Measurements from ENCODE around the gene GSTM5.
"Not testable (repeated sequence)": the region's sequence is repeated elsewhere in the genome, so short reads cannot be mapped to it uniquely, and the experiment has no call there.

The GSTM5 gene

DNA sequence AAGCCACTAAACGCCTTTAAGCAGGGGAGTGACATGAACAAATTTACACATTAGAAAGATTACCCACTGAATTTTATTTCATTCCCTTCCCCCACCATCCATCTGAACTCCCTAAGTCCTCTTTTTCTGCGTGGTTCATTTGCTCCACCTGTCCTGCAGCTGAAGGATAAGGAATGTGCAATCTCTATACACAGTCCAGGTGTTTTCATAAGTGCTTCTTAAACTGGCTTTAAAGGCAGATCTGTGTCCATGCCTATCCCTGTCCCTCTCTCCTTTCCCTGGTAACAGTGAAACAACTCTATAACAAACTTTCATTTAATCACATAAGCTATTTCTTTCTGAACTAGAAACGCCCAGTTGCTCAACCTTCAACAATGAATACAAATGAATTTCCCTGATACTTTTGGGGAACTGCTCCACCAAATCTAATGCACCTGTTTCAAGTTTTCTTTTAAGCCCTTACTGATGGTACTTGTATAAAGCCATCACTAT lies 20.4 kb downstream of the GSTM5 start:
- no peak for DNase-seq

DNA sequence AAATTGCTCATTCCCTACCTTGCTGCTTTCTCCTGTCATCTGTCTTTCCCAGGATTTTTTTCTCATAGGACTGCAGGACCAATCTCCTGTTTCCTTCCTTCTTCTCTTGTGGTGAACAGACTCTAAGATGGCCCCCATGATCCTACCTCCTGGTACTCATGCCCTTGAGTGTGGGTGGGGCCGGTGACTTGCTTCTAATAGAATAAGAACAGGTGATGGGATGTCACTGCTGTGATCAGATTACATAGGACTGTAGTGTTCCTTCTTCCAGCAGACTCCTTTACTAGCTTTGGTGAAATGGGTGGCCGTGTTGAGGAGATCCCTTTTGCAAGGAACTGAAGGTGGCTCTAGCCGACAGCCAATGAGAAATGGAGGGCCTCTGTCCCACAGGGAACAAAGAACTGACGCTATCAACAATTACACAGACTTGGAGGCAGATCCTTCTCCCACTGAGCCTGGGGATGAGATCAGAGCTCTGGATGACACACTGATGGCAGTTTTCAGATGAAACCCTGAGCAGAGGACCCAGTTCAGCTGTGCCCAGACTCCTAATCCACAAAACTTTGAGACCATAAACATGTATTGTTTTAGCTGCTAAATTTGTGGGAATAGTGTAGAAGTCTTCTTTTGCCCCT lies 21.3 kb downstream of the GSTM5 start:
- no peak for DNase-seq

DNA sequence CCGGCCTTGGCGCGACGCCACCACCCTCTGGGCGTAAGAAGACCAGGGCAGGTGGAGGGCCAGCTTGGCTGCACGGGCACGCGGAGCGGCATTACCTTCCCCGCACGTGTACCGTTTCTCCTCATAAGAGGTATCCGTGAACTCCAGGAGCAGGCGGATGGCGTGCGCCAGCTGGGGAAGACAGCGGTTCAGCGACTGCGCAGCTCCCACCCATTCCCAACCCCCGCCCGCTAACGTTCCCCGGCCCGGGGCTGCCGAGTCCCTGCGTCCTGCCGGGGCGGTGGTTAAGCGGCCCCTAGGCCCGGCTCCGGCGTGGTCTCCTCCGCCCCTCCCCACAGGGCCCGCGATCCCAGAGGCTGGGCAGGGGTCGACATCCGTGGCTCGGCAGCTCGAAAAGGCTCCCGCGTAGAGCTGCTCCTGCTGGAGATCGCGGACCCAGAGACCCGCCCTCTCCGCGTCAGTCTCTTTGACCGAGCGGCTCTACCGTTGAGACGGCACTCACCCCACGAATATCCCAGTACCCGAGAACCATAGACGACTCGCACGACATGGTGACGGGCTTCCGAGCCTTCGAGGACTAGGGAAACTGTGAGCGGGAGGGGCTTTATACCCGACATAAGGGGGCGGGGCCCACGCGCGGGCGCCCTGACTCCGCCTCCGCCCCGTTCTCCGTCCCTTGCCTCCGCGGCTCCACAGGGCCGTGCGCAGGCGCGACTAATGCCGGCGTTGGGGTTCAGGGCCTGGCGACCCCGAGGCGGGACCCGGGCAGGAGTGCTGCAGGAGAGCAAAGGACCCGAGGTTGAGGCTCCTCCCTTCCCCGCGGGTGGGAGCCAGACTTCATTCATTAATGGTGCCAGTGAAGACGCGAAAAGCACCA lies 27.9 kb downstream of the GSTM5 start:
- DNase-seq, result peak; percentile 84 to 87

DNA sequence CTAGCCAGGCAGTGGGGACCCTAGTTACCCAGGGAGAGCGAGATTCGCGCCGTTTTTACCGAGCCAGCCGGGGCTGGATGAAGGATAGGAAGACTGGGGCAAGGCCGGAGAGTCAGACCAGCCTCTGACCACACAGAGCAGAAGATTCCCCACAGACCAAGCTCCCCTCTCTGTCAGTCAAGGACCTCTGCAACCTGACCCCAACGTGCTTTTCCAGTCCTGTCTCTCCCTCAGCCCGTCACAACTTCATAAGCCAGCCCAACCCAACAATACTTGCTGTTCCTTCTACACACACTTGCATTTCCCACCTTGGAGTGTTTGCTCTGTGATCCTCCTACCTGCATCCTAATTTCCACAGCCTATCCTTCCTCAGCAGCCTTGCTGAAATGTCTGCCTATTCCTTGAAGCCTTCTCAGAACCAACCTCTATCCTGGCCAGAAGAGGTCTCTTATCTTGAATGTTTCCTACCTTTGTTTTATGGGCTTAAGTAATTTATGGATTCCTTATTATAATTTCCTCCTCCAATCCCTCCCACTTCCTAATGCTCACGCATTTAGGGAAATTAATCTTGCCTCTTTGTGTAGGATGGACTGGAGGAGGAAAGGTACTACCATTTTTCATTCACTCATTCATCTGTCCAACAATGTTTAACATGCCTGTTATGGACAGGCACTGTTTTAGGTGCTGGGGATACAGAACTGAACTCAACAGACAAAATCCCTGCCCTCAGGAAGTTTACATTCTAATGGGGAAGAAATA lies 28.7 kb downstream of the GSTM5 start, which contains the start of gene GSTM3:
GSTM3 (minus strand) TSS at position 424 of the 759 bp plus-strand sequence. CDS start 751 bp downstream, outside the sequence.
- DNase-seq, result no peak

DNA sequence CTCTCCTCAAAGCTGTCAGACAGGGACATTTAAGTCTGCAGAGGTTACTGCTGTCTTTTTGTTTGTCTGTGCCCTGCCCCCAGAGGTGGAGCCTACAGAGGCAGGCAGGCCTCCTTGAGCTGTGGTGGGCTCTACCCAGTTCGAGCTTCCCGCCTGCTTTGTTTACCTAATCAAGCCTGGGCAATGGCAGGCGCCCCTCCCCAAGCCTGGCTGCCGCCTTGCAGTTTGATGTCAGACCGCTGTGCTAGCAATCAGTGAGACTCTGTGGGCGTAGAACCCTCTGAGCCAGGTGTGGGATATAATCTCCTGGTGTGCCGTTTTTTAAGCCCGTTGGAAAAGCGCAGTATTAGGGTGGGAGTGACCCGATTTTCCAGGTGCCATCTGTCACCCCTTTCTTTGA lies 36.3 kb downstream of the GSTM5 start:
- not testable (repeated sequence) for DNase-seq

DNA sequence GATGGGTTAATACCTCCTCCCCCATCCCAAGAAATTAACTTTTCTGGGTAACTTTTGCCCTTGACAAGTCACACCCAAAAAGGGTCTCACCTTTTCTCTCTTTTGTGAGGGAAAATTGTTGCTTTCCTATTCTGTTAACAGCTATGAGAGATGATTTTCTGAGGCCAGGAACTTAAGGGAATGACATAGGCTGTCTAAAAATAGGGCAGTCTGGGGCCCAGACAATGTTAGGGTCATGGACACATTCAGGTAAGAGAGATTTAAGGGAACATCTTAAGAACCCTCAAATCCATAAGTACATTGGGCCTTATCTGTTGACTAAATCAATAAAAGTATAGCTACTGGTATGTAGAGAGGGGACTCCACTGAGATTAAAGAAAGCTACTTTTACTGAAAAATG lies 37.2 kb downstream of the GSTM5 start:
- no peak for DNase-seq

DNA sequence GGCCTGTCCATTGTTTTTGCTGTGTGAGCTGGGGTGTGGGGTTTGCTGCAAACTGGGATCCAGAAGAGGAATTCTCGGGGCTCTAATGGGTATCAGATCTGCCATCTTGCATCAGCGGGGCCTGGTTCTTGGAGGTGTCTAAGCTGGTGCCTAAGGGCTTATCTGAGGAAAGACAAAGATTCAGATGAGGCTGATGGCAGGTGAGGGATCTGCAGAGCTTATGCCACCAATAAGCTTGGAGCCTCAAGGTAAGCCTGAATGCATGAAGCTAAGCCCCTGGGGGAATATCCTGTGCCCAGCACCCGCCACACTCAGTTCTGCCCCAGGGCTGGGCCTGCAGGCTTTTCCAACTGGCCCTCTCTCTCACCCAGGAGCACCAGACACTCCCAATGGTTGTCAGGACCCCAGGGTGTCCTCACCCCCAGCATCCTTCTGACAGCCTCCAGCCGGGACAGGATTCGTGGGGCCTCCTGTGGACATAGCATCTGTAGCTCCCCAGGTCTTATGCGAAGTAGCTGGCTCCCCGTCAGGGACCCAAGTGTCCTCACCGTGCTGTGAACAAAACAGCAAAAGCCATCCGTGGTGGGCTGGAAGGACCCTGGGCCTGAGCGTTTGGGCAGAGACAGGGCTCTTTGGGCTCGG lies 38.3 kb downstream of the GSTM5 start:
- no peak for DNase-seq

DNA sequence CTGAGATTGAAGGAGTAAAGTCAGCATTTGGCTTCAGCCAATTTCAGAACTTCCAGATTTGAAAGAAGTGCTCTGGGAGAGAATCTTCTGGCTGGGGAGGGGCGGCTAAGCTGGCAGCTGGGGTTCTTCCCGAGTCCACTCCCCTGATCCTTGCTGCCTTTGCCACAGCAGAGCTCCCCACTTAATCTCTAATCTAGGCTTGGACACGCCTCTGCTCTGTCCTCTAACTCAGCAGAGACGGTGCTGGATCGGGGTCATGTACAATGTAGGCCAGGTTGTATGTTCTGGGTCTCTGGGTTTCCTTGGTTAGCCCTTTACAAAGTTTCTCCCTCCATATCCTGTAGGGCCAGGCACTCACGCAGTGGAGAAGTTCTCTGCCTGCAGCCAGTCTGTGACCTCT lies 38.9 kb downstream of the GSTM5 start:
- DNase-seq, result no peak

DNA sequence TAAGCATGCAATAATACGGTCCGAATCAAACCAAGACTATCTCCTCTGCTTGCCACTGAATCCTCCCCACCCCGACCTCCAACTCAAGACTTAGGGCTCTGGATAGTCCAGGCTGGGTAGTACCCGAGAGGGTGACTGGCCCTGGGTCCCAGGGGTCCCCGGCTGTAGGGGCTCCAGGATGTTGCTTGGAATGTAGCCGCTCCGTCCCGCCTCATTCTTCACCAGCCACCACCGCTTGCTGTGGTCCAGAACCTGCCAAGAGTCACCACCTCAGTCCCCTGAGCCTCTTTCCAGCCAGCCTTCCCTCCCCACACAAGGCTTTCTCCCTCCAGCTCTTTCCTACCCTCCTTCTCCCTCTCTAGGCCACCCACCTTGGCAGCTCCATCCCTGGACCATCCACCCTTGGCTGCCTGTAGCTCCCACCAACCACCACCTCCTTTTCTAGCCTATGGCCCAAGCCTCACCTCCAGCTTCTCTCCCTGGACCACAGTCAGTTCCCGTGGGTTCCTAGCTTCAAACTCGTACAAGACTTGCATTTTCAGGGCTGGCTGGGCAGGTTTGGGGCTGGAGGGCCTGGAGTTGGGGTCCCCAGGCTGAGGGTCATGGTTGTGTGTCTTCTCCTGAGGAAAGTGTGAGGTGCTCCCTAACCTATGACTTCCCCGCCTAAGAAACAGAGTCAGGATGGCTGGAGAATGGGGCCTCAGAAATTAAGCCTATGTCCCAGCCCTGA lies 39.6 kb downstream of the GSTM5 start:
- DNase-seq, result no peak

DNA sequence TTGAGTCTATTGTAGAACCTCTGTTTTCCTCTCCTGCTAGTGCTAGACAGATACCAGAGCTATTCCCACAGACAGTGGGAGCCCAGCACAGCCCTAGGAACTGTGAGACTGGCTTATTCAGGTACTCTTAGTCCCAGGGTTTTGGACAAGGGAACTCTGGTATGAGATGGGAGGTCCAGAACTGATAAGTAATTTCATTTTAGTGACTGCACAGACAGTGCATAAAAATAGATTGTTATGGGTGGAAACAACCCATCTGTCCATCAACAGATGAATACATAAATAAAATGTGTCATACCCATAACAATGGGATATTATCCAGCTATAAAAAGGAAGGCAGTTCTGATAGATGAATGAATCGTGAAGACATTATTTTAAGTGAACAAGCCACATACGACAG lies 42.7 kb downstream of the GSTM5 start:
- DNase-seq, result no peak

DNA sequence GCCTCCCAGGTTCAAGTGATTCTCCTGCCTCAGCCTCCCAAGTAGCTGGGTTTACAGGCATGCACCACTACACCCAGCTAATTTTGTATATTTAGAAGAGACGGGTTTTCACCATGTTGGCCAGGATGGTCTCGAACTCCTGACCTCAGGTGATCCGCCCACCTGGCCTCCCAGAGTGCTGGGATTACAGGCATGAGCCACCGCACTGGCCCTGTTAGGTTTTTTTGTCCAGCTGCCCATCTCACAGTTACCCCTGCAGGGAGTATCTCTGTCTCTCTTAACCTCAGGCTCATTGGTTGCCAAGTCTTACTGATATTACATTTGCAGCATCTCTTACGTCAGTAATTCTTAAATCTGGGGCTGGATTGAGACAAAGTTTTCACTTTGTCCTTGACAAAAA lies 44.3 kb downstream of the GSTM5 start:
- not testable (repeated sequence) for DNase-seq

DNA sequence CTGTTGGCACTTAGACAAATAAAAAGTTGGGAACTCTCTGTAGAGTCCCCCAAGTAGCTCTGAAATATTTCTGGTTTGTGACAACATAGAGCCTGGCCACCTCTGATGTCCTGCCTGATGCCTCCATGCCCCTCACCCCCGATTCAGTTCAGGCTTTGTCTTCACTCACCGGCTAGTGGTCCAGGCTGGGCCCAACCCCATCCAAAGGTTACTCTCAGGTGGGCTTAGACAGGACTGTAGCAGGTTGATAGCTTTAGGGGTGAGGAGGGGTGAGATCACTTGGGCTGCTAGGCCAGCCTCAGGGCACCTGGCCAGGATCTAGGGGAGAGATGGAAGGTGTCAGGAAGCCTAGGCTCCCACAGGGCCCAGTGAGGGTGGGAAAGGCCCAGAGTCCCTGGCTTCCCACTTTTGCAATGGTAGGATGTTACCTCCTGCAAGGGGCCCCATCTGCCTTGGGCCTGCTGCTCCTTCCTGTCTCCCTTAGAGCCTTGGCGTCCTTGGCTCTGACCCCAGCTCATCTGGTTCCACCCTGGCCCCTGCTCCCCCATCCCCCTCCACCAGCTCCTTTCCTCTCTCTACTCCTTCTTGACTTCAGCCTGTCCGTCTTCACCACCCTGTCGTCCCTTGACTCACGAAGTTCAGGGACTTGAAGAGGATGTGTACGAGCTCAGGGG lies 44.9 kb downstream of the GSTM5 start:
- DNase-seq, result no peak

DNA sequence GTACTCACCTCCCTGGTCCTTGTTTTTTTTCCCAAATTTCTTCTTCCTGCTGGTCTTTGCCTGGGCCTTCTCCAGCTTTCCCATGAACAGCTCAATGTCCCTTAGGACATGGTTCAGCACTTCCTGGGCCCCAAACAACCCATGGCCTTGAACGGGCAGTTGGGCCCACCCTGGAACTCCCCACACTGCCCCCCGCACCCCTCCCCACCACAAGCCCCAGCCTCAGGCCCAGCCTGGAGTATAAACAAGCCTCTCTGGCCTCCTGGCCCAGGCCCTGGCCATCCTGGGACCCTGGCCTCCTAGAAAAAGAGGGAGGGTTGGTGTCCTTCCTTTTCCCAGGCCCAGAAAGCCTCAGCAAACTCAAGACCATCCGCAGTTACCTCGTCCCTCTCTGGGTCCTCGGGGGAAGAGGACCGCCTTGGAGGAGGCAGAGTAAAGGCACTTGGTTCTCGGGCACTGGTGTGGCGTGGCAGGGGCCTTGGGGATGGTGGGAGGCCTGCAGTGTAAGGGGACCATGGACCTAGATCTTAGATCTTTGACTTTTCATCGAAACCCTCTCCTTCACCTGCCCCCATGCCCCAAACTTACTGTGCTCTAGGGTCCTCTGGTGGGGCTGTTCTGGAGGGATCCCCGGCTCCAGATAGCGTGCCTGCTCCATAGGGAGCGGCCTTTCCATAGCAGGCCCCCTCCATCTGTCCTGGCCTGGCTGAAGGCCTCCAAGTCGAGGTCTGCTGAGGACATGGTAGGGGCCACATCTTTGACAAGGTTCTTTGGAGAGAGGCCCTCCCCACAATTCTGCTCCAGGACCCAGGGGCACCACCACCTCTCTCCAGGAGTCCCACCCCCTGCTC lies 46.1 kb downstream of the GSTM5 start:
- DNase-seq, result no peak

DNA sequence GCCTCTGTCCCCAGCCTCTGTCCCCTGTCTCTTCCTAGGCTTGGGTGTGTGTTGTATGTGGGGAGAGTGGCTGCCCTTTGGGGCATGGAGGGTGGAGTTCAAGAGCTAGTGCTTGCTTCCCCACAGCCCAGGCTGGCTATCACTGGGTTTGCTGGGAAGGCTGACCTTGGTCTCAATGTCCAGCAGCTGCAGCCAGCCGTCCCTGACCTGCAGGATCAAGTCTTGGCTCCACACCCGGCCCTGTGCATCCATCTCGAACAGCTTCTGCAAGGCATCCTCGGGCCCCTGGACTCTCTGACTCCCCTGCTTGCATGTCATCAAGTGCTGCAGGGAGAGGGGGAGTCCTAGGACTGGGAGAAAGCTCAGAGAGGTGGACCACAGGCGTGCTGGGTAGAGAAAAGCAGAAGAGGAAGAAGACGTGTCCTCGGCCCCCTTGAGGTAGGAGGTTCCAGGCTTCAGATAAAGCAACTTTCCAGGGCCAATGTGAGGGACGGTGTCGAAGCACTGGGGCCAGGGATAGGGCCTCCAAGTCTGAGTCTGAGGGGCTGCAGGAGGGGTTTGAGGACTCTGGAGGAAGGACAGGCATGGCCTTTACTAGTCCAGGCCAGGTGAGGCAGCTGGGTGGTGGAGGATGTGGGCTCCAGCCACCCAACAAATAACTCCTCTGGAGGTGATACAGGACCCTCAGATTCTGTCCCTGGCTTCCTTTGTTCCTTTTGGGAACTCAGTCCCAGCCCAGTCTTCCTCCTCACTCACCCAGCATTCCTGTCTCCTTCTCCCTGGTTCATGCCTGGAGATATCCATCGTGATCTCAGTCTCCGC lies 47.7 kb downstream of the GSTM5 start:
- DNase-seq, result no peak

DNA sequence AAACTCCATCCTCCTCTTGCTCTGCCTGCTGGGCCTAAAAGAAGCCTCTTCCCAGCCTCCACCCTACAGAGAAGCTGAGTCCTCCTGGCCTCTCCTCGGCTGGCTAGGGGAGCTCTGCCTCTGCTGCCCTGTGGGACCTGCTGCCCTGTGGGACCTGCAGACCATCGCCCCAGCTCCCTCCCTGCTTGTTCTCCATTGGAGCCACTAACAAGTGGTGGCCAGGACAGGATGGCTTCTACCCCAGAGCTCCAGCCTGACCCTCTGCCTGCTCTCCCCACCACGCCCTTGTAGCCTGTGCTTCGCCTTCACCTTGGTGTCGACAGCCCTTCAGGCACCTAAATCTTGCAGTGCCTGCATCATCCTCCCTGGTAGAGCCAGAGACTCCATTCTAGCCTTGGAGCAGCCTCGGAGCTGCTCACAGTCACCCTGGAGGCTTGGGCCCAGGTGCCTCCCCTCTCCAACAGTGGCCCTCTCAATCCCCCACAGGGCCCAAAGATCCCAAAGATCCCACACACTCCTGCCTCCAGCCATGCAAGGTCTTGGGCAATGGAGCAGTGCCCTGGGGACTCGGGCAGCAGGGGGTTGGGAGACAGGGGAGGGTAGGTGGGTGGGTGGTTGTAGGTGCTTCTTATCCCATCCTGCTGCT lies 48.7 kb downstream of the GSTM5 start:
- DNase-seq, result no peak

DNA sequence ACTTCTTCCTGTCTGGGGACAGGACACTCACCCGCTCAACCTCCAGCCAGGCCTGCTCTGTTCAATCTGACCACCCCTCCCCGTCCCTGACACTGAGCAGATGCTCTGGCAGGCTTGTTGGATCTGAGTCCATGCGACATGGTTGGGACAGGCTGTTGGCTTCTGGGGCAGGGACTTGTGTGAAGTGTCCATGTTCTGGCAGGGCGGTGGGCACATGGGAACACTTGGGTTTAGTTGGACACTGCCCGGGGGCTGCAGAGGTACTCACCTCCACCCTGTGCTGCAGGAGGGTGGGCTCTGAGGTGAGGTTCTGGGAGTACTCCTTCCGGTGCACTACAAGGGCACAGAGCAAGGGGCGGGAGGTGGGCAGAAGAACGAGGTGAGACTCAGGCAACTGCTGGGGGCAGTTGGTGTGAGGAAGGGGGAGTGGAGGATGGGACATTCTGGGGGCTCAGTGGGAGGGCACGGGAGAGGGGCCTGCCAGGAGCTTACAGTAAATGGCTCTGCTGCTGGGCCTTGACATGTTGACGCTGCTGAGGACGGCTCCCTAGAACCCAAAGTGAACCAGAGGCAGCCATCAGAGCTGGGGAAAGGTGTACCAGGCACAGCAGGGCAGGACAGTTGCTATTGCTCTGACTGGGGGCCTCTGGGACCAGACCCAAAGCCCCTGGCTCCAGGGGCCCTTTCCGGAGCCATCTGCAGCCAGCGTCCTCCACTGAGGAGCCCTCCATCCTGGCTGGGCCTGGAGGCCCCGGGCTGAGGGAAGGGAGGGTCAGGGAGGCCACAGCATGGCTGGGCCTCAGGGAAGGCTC lies 49.4 kb downstream of the GSTM5 start:
- DNase-seq, result no peak

DNA sequence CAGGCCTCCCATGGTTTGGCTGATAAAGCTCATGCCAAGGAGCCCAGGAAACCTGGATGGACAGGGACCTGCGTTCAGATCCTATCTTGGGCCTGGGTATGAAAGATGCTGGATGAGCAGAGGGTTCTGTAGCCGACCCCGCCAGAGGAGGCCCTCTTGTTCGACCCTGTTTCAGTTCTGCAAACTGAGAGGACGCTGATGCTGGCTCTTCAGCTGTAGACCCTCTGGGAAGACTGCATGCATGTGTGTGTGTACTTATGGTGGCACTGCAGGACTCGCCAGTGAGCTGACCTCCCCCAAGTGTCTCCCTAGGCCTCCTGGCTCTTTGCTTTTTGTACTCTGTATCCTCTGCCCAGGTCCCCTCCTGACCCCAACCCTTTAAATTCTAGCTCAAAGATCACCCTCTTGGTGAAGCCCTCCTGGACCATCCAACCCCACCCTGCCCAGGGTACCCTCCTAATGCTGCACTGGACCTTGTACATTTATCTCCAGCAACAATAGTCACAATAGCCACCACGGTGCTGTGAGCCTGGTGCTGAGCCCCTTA lies 50.1 kb downstream of the GSTM5 start:
- DNase-seq, result no peak
